Breast epithelium (tissue), 4 donors: ENCODE measurements around the gene SH2D6. TPM values are rescaled to one million over a fixed set of nuclear protein-coding genes. Genes with fewer than 3 reads are reported as not detected.
"Not testable (repeated sequence)": the region's sequence is repeated elsewhere in the genome, so short reads cannot be mapped to it uniquely, and the experiment has no call there.

ENCODE experiments used
- DNase-seq, 2 donors: peaks; one replicate each; pipeline ENCODE4 v3.0.0-alpha.2; 2019; ENCODE audit warnings: low spot score in 2 of 2
- H3K27ac ChIP-seq, 2 donors: fragments of 200-600 bp; sonication (generic) in 1 of 2; one replicate each; pipeline ENCODE4 v1.5.1; 2016 to 2019; ENCODE audit warnings: mild to moderate bottlenecking in 1 of 2
- H3K27me3 ChIP-seq, 2 donors: fragments of 200-600 bp; sonication (generic) in 1 of 2; one replicate each; pipeline versions ENCODE4 v1.5.1 to v1.6.0; 2017 to 2019; ENCODE audit warnings: control low read depth in 1 of 2, mild to moderate bottlenecking in 1 of 2
- H3K36me3 ChIP-seq: fragments of 200-600 bp; one replicate; pipeline ENCODE4 v1.5.1; 2019
- H3K4me1 ChIP-seq, 2 donors: fragments of 200-600 bp; sonication (generic); one replicate each; pipeline ENCODE4 v1.5.1; 2016 to 2019; ENCODE audit warnings: control low read depth in 1 of 2
- H3K4me3 ChIP-seq, 3 donors: fragments of 200-600 bp; sonication (generic); 1 replicate in 2 of 3; 2 replicates in 1 of 3; pipeline ENCODE4 v1.5.1; 2016 to 2019; ENCODE audit warnings: mild to moderate bottlenecking in 3 of 3, moderate library complexity in 2 of 3
- H3K9me3 ChIP-seq, 2 donors: fragments of 200-600 bp; sonication (generic) in 1 of 2; one replicate each; pipeline ENCODE4 v1.5.1; 2016 to 2019; ENCODE audit warnings: control low read depth in 1 of 2
- CTCF ChIP-seq, 3 donors: fragments of 450-650 bp; IDR thresholded peaks; one replicate each; pipeline ENCODE4 v1.5.1; 2016 to 2017; ENCODE audit warnings: antibody characterized with exemption in 3 of 3, mild to moderate bottlenecking in 3 of 3, moderate library complexity in 3 of 3
- POLR2A ChIP-seq: fragments of 450-650 bp; IDR thresholded peaks from one replicate; pipeline ENCODE4 v1.6.1; 2016; ENCODE audit warnings: antibody characterized with exemption, mild to moderate bottlenecking, moderate library complexity
- POLR2AphosphoS5 ChIP-seq, 3 donors: sonication (generic); formaldehyde crosslinking; IDR thresholded peaks; one replicate each; pipeline ENCODE4 v1.6.1; 2017; ENCODE audit warnings: antibody characterized with exemption in 3 of 3
- intact Hi-C: fragments of 100-400 bp; cut with DNase I; formaldehyde crosslinking; loops from one replicate; pipeline ENCODE4 v1.15.1; 2023; ENCODE audit warnings: low total_unique reads
- total RNA-seq, 3 donors: library from RNA; depleted of rRNA; stranded (reverse); fragments of >200 nt; gene quantifications; one replicate each; pipeline ENCODE4 v1.1.0, GENCODE V29; 2016

The SH2D6 gene
- total RNA-seq, 3 donors from 2014 or later: not detected

GRCh38 chr2:85437488-85438200, 19.1 kb downstream of the SH2D6 start:
- intact Hi-C loops: loop anchor here (5.0 kb wide), 2 partner anchors 100 to 110 kb away; partner anchors contain the start of genes MAT2A and TGOLN2
- Histone ChIP-seq H3K4me1 (peaks cover 18 to 23% of the 10 kb centered on the region in 2 donors), H3K27me3 (no peaks in the 10 kb centered on the region), H3K4me3 (peak overlapping the region; percentile 42 to 66 (median 56)), H3K27ac (peak overlapping the region; percentile 96 to 97), H3K36me3 (no peaks in the 10 kb centered on the region), H3K9me3 (no peaks in the 10 kb centered on the region)
- DNase-seq: peak; percentile 82 to 85
- TF ChIP-seq POLR2A: peak; percentile 85
- TF ChIP-seq CTCF (IDR thresholded peaks at IDR 0.05): no peak
- TF ChIP-seq POLR2AphosphoS5 (IDR thresholded peaks at IDR 0.05): peak in 2 of 3 donors; percentile 81 to 86

- Histone ChIP-seq H3K27ac (peak overlapping the region; percentile 96 to 97), H3K27me3 (no peaks in the 10 kb centered on the region), H3K4me3 (peak overlapping the region; percentile 42 to 66 (median 56)), H3K36me3 (no peaks in the 10 kb centered on the region), H3K9me3 (no peaks in the 10 kb centered on the region), H3K4me1 (peaks cover 15 to 23% of the 10 kb centered on the region in 2 donors)
- no peak for TF ChIP-seq CTCF (IDR thresholded peaks at IDR 0.05)
- TF ChIP-seq POLR2A: no peak
- TF ChIP-seq POLR2AphosphoS5 (IDR thresholded peaks at IDR 0.05): no peak
- intact Hi-C loops: loop anchor here (5.0 kb wide), 2 partner anchors 99 to 111 kb away; partner anchors contain the start of genes MAT2A and TGOLN2
- DNase-seq: peak in 1 of 2 donors; percentile 44
Observed at GRCh38 chr2:85438201-85439024, 19.9 kb downstream of the SH2D6 start.

- Histone ChIP-seq H3K27me3 (no peaks in the 10 kb centered on the region), H3K27ac (peak overlapping the region; percentile 96 to 97), H3K4me3 (no peak overlapping the region), H3K36me3 (no peaks in the 10 kb centered on the region), H3K4me1 (peaks cover 9 to 23% of the 10 kb centered on the region in 2 donors), H3K9me3 (no peaks in the 10 kb centered on the region)
- no peak for TF ChIP-seq POLR2A
- TF ChIP-seq CTCF (IDR thresholded peaks at IDR 0.05): no peak
- TF ChIP-seq POLR2AphosphoS5 (IDR thresholded peaks at IDR 0.05): no peak
- intact Hi-C loops: loop anchor here (5.0 kb wide), 2 partner anchors 98 to 112 kb away; partner anchors contain the start of genes MAT2A and TGOLN2
- no peak for DNase-seq
Observed at GRCh38 chr2:85439025-85439472, 20.5 kb downstream of the SH2D6 start.

GRCh38 chr2:85439569-85439968, 21.1 kb downstream of the SH2D6 start:
- not testable (repeated sequence) for DNase-seq, H3K9me3 ChIP-seq, H3K27me3 ChIP-seq, H3K4me3 ChIP-seq, H3K36me3 ChIP-seq
- Histone ChIP-seq H3K4me1 (peaks cover 7 to 23% of the 10 kb centered on the region in 2 donors), H3K27ac (peak overlapping the region; percentile 96 to 97)
- intact Hi-C loops: loop anchor here (5.0 kb wide), 2 partner anchors 98 to 112 kb away; partner anchors contain the start of genes MAT2A and TGOLN2

GRCh38 chr2:85439986-85440385, 21.5 kb downstream of the SH2D6 start:
- TF ChIP-seq POLR2AphosphoS5 (IDR thresholded peaks at IDR 0.05): no peak
- no peak for TF ChIP-seq POLR2A
- no peak for TF ChIP-seq CTCF (IDR thresholded peaks at IDR 0.05)
- H3K27me3 ChIP-seq: no peaks in the 10 kb centered on the region
- intact Hi-C loops: loop anchor here (5.0 kb wide), 2 partner anchors 97 to 113 kb away; partner anchors contain the start of genes MAT2A and TGOLN2
- no peak overlapping the region for H3K4me3 ChIP-seq
- H3K36me3 ChIP-seq: no peaks in the 10 kb centered on the region
- H3K27ac ChIP-seq: no peak overlapping the region
- peaks cover 7 to 23% of the 10 kb centered on the region in 2 donors for H3K4me1 ChIP-seq
- no peaks in the 10 kb centered on the region for H3K9me3 ChIP-seq
- DNase-seq: no peak
